T-cell (primary cell): ENCODE data around the gene SNAP25. TPM values are rescaled to one million over a fixed set of nuclear protein-coding genes. Genes with fewer than 3 reads are reported as not detected.

Source experiments
- ATAC-seq, 4 experiments: fragments of 200-7000 bp in 3 of 4; fragments of 150-1000 bp in 1 of 4; cut with Tn5 transposase; replicated peaks in 1 of 4; 1 replicate in 3 of 4; 2 replicates in 1 of 4; pipeline ENCODE4 v1.10.0; 2021; ENCODE audit warnings: moderate library complexity in 3 of 4, mild to moderate bottlenecking in 2 of 4, moderate number of reproducible peaks in 1 of 4
- CTCF ChIA-PET, 2 donors: fragments of 300-600 bp; sonication (Branson Sonifier 250); formaldehyde crosslinking; loops; one replicate each; lab custom pipeline; 2022; ENCODE audit warnings: antibody characterized with exemption in 2 of 2; lab: Charles Lee
- POLR2A ChIA-PET, 2 donors: fragments of 300-600 bp; sonication (Branson Sonifier 250); formaldehyde crosslinking; loops; one replicate each; lab custom pipeline; 2022; ENCODE audit warnings: antibody characterized with exemption in 2 of 2; lab: Charles Lee
- DNase-seq, 35 experiments: peaks; one replicate each; pipeline versions ENCODE4 v3.0.0 to v3.0.0-alpha.2; 2013 to 2023
- H3K27ac ChIP-seq: one replicate; pipeline ENCODE4 v1.5.1; 2013; ENCODE audit warnings: low read length
- H3K27me3 ChIP-seq, 2 experiments: replicated peaks in 1 of 2; 1 replicate in 1 of 2; 2 replicates in 1 of 2; pipeline versions ENCODE4 v1.6.1 to v1.7.0; 2013; ENCODE audit warnings: low read length in 1 of 2, mixed read lengths in 1 of 2; ENCODE audit not compliant: control insufficient read depth in 2 of 2, insufficient read depth in 2 of 2; ENCODE audit errors: extremely low read depth in 1 of 2
- H3K36me3 ChIP-seq, 2 donors: 1 replicate in 1 of 2; 2 replicates in 1 of 2; pipeline versions ENCODE4 v1.6.1 to v1.7.0; 2013; ENCODE audit warnings: low read length in 1 of 2; ENCODE audit not compliant: control insufficient read depth in 2 of 2, insufficient read depth in 1 of 2; ENCODE audit errors: extremely low read depth in 1 of 2
- H3K4me1 ChIP-seq, 2 experiments: 1 replicate in 1 of 2; 2 replicates in 1 of 2; pipeline versions ENCODE4 v1.6.1 to v1.7.0; 2013; ENCODE audit warnings: low read length in 2 of 2, mixed read lengths in 1 of 2; ENCODE audit not compliant: insufficient read depth in 2 of 2, control insufficient read depth in 1 of 2; ENCODE audit errors: extremely low read depth in 1 of 2
- H3K4me3 ChIP-seq, 2 donors: 1 replicate in 1 of 2; 2 replicates in 1 of 2; pipeline versions ENCODE4 v1.5.1 to v1.7.0; 2013; ENCODE audit warnings: mild to moderate bottlenecking in 2 of 2, low read length in 1 of 2, moderate library complexity in 1 of 2; ENCODE audit not compliant: control insufficient read depth in 1 of 2; ENCODE audit errors: extremely low read depth in 1 of 2
- H3K9me3 ChIP-seq: 2 replicates; pipeline ENCODE4 v1.7.0; 2013
- H3K27ac Mint-ChIP-seq, 2 donors: one replicate each; pipeline ENCODE4 v1.8.0; 2020 to 2021; ENCODE audit warnings: mild to moderate bottlenecking in 2 of 2, mixed read lengths in 2 of 2
- H3K27me3 Mint-ChIP-seq, 2 donors: one replicate each; pipeline ENCODE4 v1.8.0; 2021 to 2022; ENCODE audit warnings: mixed read lengths in 2 of 2
- H3K36me3 Mint-ChIP-seq: one replicate; pipeline ENCODE4 v1.8.0; 2021; ENCODE audit warnings: mixed read lengths
- H3K4me1 Mint-ChIP-seq, 3 donors: one replicate each; pipeline ENCODE4 v1.8.0; 2020 to 2022; ENCODE audit warnings: mixed read lengths in 3 of 3, mild to moderate bottlenecking in 1 of 3
- H3K4me3 Mint-ChIP-seq, 3 donors: one replicate each; pipeline ENCODE4 v1.8.0; 2020 to 2022; ENCODE audit warnings: mild to moderate bottlenecking in 3 of 3, mixed read lengths in 3 of 3, moderate library complexity in 3 of 3
- H3K9me3 Mint-ChIP-seq, 3 donors: one replicate each; pipeline ENCODE4 v1.8.0; 2020 to 2022; ENCODE audit warnings: mixed read lengths in 3 of 3
- WGBS: methylation state at CpG from one replicate; pipeline ENCODE4 v1.1.5; 2013; ENCODE audit warnings: missing lambda C conversion rate; ENCODE audit not compliant: insufficient coverage; 5-methylcytosine and 5-hydroxymethylcytosine counted together
- total RNA-seq, 35 experiments: library from RNA in 6 of 35; stranded (reverse) in 6 of 35; fragments of 120-200 nt in 1 of 35; gene quantifications; one replicate each; pipeline versions ENCODE4 v1.2.1 to v1.2.4 and lab custom pipeline; 2013 to 2026

Gene SNAP25
- total RNA-seq, 5 donors from 2014 or later (not counting 1 experiment from before 2014, with no cell fraction given): 0.18 TPM; not detected in 4

GRCh38 chr20:10221021-10221420 is 2.4 kb downstream of the SNAP25 start:
- peaks cover 39% of the 10 kb centered on the region in 2 donors for H3K27me3 Mint-ChIP-seq
- Histone ChIP-seq H3K27me3 (peaks cover 7 to 28% of the 10 kb centered on the region in 2 experiments), H3K36me3 (no peaks in the 10 kb centered on the region), H3K4me1 (peaks cover 0 to 20% of the 10 kb centered on the region in 2 experiments), H3K27ac (no peak overlapping the region), H3K9me3 (no peaks in the 10 kb centered on the region), H3K4me3 (no peak overlapping the region)
- WGBS: 96% methylated on average over 6 of the region's 6 CpGs
- DNase-seq (no peak), ATAC-seq (no peak)
- H3K4me3 Mint-ChIP-seq: no peak overlapping the region
- peaks cover 14 to 18% (median 17%) of the 10 kb centered on the region in 3 donors for H3K4me1 Mint-ChIP-seq
- H3K9me3 Mint-ChIP-seq: peaks cover 2 to 19% (median 3%) of the 10 kb centered on the region in 3 donors
- ChIA-PET CTCF (no interaction called here), POLR2A (no interaction called here)
- no peak overlapping the region for H3K27ac Mint-ChIP-seq
- no peaks in the 10 kb centered on the region for H3K36me3 Mint-ChIP-seq

- H3K36me3 Mint-ChIP-seq: no peaks in the 10 kb centered on the region
- Histone ChIP-seq H3K4me3 (no peak overlapping the region), H3K27ac (no peak overlapping the region), H3K27me3 (peaks cover 2 to 3% of the 10 kb centered on the region in 2 experiments), H3K9me3 (no peaks in the 10 kb centered on the region), H3K4me1 (no peaks in the 10 kb centered on the region), H3K36me3 (no peaks in the 10 kb centered on the region)
- DNase-seq (no peak), ATAC-seq (no peak)
- WGBS: no CpG with 5 or more reads among the region's 1 CpG
- peaks cover 0 to 8% (median 0%) of the 10 kb centered on the region in 3 donors for H3K9me3 Mint-ChIP-seq
- ChIA-PET CTCF (no interaction called here), POLR2A (no interaction called here)
- H3K27ac Mint-ChIP-seq: no peak overlapping the region
- peaks cover 13 to 18% of the 10 kb centered on the region in 2 donors for H3K27me3 Mint-ChIP-seq
- no peaks in the 10 kb centered on the region for H3K4me1 Mint-ChIP-seq
- H3K4me3 Mint-ChIP-seq: no peak overlapping the region
Observed at GRCh38 chr20:10225439-10226060, 6.9 kb downstream of the SNAP25 start.

- H3K4me1 Mint-ChIP-seq: no peaks in the 10 kb centered on the region
- Histone ChIP-seq H3K27me3 (no peaks in the 10 kb centered on the region), H3K4me1 (no peaks in the 10 kb centered on the region), H3K27ac (no peak overlapping the region), H3K36me3 (no peaks in the 10 kb centered on the region), H3K9me3 (no peaks in the 10 kb centered on the region), H3K4me3 (no peak overlapping the region)
- H3K36me3 Mint-ChIP-seq: no peaks in the 10 kb centered on the region
- POLR2A ChIA-PET: no interaction called here
- H3K27me3 Mint-ChIP-seq: peaks cover 4 to 8% of the 10 kb centered on the region in 2 donors
- H3K4me3 Mint-ChIP-seq: no peak overlapping the region
- H3K9me3 Mint-ChIP-seq: peaks cover 0 to 4% (median 0%) of the 10 kb centered on the region in 3 donors
- WGBS: no CpG with 5 or more reads among the region's 2 CpGs
- no peak overlapping the region for H3K27ac Mint-ChIP-seq
- DNase-seq (no peak), ATAC-seq (no peak)
- CTCF ChIA-PET: no interaction called here
Observed at GRCh38 chr20:10228330-10228729, 9.7 kb downstream of the SNAP25 start.

DNA sequence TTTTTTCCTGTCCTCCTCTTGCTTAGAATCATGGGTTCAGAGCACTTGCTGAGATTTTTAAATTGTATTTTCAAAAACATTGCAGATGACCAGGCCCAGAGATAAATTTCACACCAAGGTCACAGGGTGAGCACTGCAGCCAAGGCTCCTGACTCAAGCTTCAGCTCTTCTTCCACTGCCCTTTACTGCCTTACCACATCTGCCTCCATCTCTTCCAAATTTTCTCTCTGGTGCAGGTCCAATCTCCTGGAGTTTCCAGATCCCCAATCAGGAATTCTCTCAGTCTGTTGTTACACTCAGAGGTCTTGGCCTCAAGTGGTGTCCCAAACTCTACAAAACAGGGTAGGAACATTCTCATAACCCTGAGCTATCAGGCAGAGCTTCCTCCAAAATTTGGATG is 12.7 kb downstream of the SNAP25 start:
- Histone ChIP-seq H3K36me3 (no peaks in the 10 kb centered on the region), H3K27me3 (no peaks in the 10 kb centered on the region), H3K4me3 (no peak overlapping the region), H3K9me3 (no peaks in the 10 kb centered on the region), H3K4me1 (no peaks in the 10 kb centered on the region), H3K27ac (no peak overlapping the region)
- H3K27ac Mint-ChIP-seq: no peak overlapping the region
- H3K9me3 Mint-ChIP-seq: peaks cover 0 to 4% (median 0%) of the 10 kb centered on the region in 3 donors
- ATAC-seq: no peak
- no peaks in the 10 kb centered on the region for H3K4me1 Mint-ChIP-seq
- ChIA-PET CTCF (interaction anchor here in 1 of 2 donors (0.6 kb wide), 1 partner anchor 831 kb away, joined by 6 read pairs; no protein-coding TSS in a partner anchor), POLR2A (no interaction called here)
- peaks cover 5 to 14% of the 10 kb centered on the region in 2 donors for H3K27me3 Mint-ChIP-seq
- DNase-seq: no peak
- H3K36me3 Mint-ChIP-seq: no peaks in the 10 kb centered on the region
- H3K4me3 Mint-ChIP-seq: no peak overlapping the region

GRCh38 chr20:10236540-10237533 is 18.2 kb downstream of the SNAP25 start:
- Histone ChIP-seq H3K27ac (no peak overlapping the region), H3K4me1 (no peaks in the 10 kb centered on the region), H3K27me3 (peaks cover 0 to 10% of the 10 kb centered on the region in 2 experiments), H3K36me3 (no peaks in the 10 kb centered on the region), H3K4me3 (no peak overlapping the region), H3K9me3 (no peaks in the 10 kb centered on the region)
- Mint-ChIP-seq H3K36me3 (no peaks in the 10 kb centered on the region), H3K4me1 (no peaks in the 10 kb centered on the region), H3K9me3 (no peaks in the 10 kb centered on the region), H3K27ac (no peak overlapping the region), H3K27me3 (peaks cover 0 to 10% of the 10 kb centered on the region in 2 donors), H3K4me3 (no peak overlapping the region)
- ATAC-seq (no peak), DNase-seq (no peak)
- POLR2A ChIA-PET: interaction anchor here in 1 of 2 donors (0.7 kb wide), 1 partner anchor 34 kb away, joined by 4 read pairs; no protein-coding TSS in a partner anchor
- WGBS: 77% methylated on average over 6 of the region's 10 CpGs
- CTCF ChIA-PET: no interaction called here

DNA sequence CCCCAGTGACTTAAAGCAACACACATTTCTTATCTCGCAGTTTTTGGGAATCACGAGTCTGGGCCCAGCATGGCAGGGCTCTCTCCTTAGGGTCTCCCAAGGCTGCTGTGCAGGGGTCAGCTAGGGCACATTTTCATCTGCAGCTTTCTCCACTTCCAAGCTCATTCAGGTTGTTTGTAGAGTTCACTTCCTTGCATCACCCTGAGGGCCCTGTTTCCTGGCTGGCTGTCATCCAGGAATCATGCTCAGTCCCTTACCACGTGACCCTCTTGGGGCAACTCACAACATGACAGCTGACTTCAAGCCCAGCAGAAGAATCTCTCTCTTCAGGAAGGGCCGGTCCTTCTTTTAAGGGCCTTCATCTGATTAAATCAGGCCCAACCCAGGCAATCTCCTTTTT is 21.3 kb downstream of the SNAP25 start:
- Mint-ChIP-seq H3K9me3 (no peaks in the 10 kb centered on the region), H3K4me1 (no peaks in the 10 kb centered on the region), H3K27me3 (peaks cover 0 to 6% of the 10 kb centered on the region in 2 donors), H3K4me3 (no peak overlapping the region), H3K27ac (no peak overlapping the region), H3K36me3 (no peaks in the 10 kb centered on the region)
- CTCF ChIA-PET: no interaction called here
- peaks cover 0 to 10% of the 10 kb centered on the region in 2 experiments for H3K27me3 ChIP-seq
- WGBS: 36% methylated on average over 4 of the region's 4 CpGs
- no peak for DNase-seq
- no peaks in the 10 kb centered on the region for H3K4me1 ChIP-seq
- no peak overlapping the region for H3K4me3 ChIP-seq
- ATAC-seq: no peak
- POLR2A ChIA-PET: no interaction called here
- H3K27ac ChIP-seq: no peak overlapping the region
- H3K9me3 ChIP-seq: no peaks in the 10 kb centered on the region
- H3K36me3 ChIP-seq: no peaks in the 10 kb centered on the region
